ENCODE data around the gene AMPD2.

DNA sequence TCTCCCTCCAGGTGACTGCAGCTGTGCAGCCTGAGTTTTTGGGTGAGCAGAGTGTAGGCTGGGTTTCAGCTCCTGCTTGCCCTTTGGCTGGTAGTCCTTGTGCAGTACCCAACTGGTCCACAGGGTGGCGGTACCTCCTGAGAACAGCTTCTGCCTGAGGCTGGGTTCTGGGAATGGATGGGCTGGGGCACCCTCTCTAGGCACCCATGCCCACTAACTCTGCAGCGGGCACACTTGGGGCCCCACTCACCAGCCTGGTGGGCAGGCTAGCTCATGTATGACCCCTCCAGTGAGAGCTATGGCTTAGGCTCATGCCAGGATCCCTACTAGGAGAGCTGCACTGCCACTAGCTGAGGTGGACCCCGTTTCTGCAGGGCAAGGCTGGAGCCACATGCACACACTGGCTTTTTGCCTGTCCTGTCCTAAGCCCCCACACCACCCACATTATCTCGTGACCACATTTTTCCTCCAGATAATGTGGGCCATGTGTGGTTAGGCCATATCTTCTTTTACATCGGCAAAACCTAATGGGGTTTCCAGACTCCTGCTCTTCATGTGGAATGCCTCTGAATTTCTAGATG lies 20.7 kb downstream of the AMPD2 start:
- TF ChIP-seq, protein P1, sequence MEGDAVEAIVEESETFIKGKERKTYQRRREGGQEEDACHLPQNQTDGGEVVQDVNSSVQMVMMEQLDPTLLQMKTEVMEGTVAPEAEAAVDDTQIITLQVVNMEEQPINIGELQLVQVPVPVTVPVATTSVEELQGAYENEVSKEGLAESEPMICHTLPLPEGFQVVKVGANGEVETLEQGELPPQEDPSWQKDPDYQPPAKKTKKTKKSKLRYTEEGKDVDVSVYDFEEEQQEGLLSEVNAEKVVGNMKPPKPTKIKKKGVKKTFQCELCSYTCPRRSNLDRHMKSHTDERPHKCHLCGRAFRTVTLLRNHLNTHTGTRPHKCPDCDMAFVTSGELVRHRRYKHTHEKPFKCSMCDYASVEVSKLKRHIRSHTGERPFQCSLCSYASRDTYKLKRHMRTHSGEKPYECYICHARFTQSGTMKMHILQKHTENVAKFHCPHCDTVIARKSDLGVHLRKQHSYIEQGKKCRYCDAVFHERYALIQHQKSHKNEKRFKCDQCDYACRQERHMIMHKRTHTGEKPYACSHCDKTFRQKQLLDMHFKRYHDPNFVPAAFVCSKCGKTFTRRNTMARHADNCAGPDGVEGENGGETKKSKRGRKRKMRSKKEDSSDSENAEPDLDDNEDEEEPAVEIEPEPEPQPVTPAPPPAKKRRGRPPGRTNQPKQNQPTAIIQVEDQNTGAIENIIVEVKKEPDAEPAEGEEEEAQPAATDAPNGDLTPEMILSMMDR (IDR thresholded peaks at IDR 0.05): peak in 1 of 3 donors; percentile 78
- no peak for TF ChIP-seq POLR2A (IDR thresholded peaks at IDR 0.05)
